ENCODE measurements around the gene LDLRAD4.

Gene LDLRAD4

DNA sequence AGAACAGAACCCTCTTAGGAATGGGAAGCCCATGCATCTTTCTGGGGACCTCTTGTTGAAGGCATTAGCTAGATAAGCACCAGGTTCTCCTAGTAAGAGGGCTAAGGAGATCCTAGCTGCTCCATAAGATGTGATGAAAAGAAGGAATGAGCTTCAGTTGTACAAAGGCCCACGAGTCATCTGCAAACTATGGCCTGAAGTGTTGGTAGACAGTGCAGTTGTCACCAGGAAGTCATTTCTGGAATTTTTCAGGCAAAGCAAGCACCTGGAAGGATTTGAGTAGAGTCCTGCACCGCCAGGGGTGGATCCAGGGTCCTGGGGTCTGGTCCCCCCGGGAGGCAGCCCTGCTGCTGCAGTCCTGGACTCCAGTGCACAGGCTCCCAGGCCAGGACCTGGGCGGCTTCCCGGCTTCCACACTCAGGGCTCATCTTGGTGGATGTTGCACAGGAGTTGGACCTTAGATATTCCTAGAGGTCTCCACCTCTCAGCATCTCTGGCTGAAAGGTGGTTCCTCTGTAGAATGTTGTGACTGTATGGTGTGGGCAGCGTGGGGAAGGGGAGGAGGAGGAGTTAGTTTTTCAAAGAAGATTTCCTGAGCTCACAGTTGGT is 85.3 kb downstream of the LDLRAD4 start:
- no peaks in the 10 kb centered on the region for H3K4me1 ChIP-seq
- no peaks in the 10 kb centered on the region for H3K36me3 ChIP-seq (replicated peaks)
- H3K9me3 ChIP-seq, result no peaks in the 10 kb centered on the region; the same call in 1 of the 2 replicates
- H3K4me3 ChIP-seq, result no peak overlapping the region
- in situ Hi-C loops (cut with MboI; ENCODE audit: low sequenced_read_pairs), result no loop called here
- H3K27me3 ChIP-seq (ENCODE audit: low read depth), result no peaks in the 10 kb centered on the region
- no peak for DNase-seq (ENCODE audit: low spot score in 2 of 2)

GRCh38 chr18:13305301-13305700 is 86.7 kb downstream of the LDLRAD4 start:
- Histone ChIP-seq H3K9me3 (no peaks in the 10 kb centered on the region; the same call in 1 of the 2 replicates), H3K4me1 (no peaks in the 10 kb centered on the region), H3K36me3 (replicated peaks) (no peaks in the 10 kb centered on the region), H3K4me3 (no peak overlapping the region), H3K27me3 (ENCODE audit: low read depth) (no peaks in the 10 kb centered on the region)
- in situ Hi-C loops (cut with MboI; ENCODE audit: low sequenced_read_pairs), result no loop called here
- DNase-seq (ENCODE audit: low spot score in 2 of 2), result no peak

- no peaks in the 10 kb centered on the region for H3K4me1 ChIP-seq
- in situ Hi-C loops (cut with MboI; ENCODE audit: low sequenced_read_pairs), result no loop called here
- no peak for DNase-seq (ENCODE audit: low spot score in 2 of 2)
- H3K36me3 ChIP-seq (replicated peaks), result no peaks in the 10 kb centered on the region
- H3K27me3 ChIP-seq (ENCODE audit: low read depth), result no peaks in the 10 kb centered on the region
- no peaks in the 10 kb centered on the region; the same call in 1 of the 2 replicates for H3K9me3 ChIP-seq
- H3K4me3 ChIP-seq, result no peak overlapping the region
These were observed 88.0 kb downstream of the LDLRAD4 start for GRCh38 chr18:13306583-13306982.

GRCh38 chr18:13308369-13308768 is 89.8 kb downstream of the LDLRAD4 start:
- no peak overlapping the region for H3K4me3 ChIP-seq
- no peaks in the 10 kb centered on the region; the same call in 1 of the 2 replicates for H3K9me3 ChIP-seq
- no peaks in the 10 kb centered on the region for H3K36me3 ChIP-seq (replicated peaks)
- H3K27me3 ChIP-seq (ENCODE audit: low read depth), result no peaks in the 10 kb centered on the region
- no peaks in the 10 kb centered on the region for H3K4me1 ChIP-seq
- in situ Hi-C loops (cut with MboI; ENCODE audit: low sequenced_read_pairs), result no loop called here
- no peak for DNase-seq (ENCODE audit: low spot score in 2 of 2)

GRCh38 chr18:13309031-13309747 is 90.6 kb downstream of the LDLRAD4 start:
- Histone ChIP-seq H3K36me3 (replicated peaks) (no peaks in the 10 kb centered on the region), H3K9me3 (no peaks in the 10 kb centered on the region; the same call in 1 of the 2 replicates), H3K4me3 (no peak overlapping the region), H3K27me3 (ENCODE audit: low read depth) (no peaks in the 10 kb centered on the region), H3K4me1 (no peaks in the 10 kb centered on the region)
- in situ Hi-C loops (cut with MboI; ENCODE audit: low sequenced_read_pairs), result no loop called here
- no peak for DNase-seq (ENCODE audit: low spot score in 2 of 2)

DNA sequence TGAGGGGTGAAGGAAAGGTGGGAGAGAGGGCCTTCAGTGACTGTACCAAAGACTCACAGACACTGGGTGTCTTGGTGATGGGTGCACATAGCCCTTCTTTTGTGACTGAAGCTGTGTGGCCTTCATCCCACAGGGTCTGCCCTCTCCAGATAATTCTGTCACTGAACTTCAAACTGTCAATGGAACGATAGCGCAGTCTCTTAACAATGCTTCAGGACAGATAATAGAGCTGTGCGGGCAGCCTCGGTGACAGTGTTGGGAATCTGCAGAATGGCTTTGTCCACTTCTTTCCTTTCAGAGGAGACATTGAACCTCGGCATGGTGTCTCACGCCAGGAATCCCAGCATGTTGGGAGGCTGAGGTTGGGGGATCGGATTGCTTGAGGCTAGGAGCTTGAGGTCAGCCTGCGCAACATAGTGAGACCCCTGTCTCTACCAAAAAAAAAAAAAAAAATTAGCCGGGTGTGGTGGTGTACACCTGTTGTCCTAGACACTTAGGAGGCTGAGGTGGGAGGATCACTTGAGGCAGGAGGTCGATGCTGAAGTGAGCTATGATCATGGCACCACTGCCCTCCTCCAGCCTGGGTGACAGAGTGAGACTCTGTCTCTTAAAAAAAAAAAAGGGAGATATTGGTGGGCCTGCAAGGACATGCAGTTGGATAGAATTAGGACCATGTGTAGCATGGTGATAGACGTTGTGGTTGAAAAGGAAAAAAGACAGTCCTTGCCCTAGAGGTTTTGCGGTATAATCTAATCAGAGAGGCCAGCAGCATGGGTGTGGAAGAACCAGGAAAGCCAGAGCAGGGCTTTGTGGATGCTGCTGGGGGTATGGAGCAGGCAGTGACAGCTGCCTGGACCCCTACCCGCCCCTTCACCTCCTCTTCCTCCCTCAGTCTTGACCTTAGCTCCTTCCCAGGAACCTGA is 91.4 kb downstream of the LDLRAD4 start:
- Histone ChIP-seq H3K9me3 (no peaks in the 10 kb centered on the region; the same call in 1 of the 2 replicates), H3K36me3 (replicated peaks) (no peaks in the 10 kb centered on the region), H3K4me3 (no peak overlapping the region), H3K27me3 (ENCODE audit: low read depth) (no peaks in the 10 kb centered on the region), H3K4me1 (no peaks in the 10 kb centered on the region)
- DNase-seq (ENCODE audit: low spot score in 2 of 2), result no peak
- in situ Hi-C loops (cut with MboI; ENCODE audit: low sequenced_read_pairs), result no loop called here

DNA sequence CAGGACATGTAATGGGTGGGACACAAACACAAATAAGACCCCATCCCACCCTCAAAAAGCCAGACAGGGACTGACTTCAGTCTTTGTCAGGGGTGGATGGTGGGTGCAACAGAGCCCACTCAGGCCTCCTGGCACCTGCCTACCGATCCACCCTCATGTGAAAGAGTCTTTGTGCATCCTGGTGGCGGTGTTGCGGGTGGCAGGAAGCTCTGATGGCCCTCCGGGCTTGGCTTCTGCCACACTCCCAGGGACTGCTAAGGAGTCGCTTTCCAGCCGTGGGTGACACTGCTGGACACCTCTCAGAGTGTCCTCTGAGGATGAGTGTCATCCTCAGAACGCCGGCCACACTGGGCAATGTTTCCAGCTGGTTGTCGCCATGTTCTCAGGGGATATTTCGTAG is 92.6 kb downstream of the LDLRAD4 start:
- peaks cover 3% of the 10 kb centered on the region; the same call in 1 of the 2 replicates for H3K9me3 ChIP-seq
- no peak for DNase-seq (ENCODE audit: low spot score in 2 of 2)
- no peaks in the 10 kb centered on the region for H3K4me1 ChIP-seq
- in situ Hi-C loops (cut with MboI; ENCODE audit: low sequenced_read_pairs), result no loop called here
- H3K4me3 ChIP-seq, result no peak overlapping the region
- H3K36me3 ChIP-seq (replicated peaks), result no peaks in the 10 kb centered on the region
- H3K27me3 ChIP-seq (ENCODE audit: low read depth), result no peaks in the 10 kb centered on the region

GRCh38 chr18:13312515-13312914 is 94.0 kb downstream of the LDLRAD4 start:
- in situ Hi-C loops (cut with MboI; ENCODE audit: low sequenced_read_pairs), result no loop called here
- H3K4me1 ChIP-seq, result no peaks in the 10 kb centered on the region
- no peak for DNase-seq (ENCODE audit: low spot score in 2 of 2)
- H3K36me3 ChIP-seq (replicated peaks), result no peaks in the 10 kb centered on the region
- no peak overlapping the region for H3K4me3 ChIP-seq
- H3K9me3 ChIP-seq, result 0 out of 2 replicates have a peak, but pooled peaks cover 5% of the 10 kb centered on the region
- no peaks in the 10 kb centered on the region for H3K27me3 ChIP-seq (ENCODE audit: low read depth)

- Histone ChIP-seq H3K4me1 (no peaks in the 10 kb centered on the region), H3K27me3 (ENCODE audit: low read depth) (no peaks in the 10 kb centered on the region), H3K4me3 (no peak overlapping the region), H3K9me3 (0 out of 2 replicates have a peak, but pooled peaks cover 5% of the 10 kb centered on the region), H3K36me3 (replicated peaks) (no peaks in the 10 kb centered on the region)
- DNase-seq (ENCODE audit: low spot score in 2 of 2), result no peak
- in situ Hi-C loops (cut with MboI; ENCODE audit: low sequenced_read_pairs), result no loop called here
These were observed 94.6 kb downstream of the LDLRAD4 start for GRCh38 chr18:13313006-13313686.

DNA sequence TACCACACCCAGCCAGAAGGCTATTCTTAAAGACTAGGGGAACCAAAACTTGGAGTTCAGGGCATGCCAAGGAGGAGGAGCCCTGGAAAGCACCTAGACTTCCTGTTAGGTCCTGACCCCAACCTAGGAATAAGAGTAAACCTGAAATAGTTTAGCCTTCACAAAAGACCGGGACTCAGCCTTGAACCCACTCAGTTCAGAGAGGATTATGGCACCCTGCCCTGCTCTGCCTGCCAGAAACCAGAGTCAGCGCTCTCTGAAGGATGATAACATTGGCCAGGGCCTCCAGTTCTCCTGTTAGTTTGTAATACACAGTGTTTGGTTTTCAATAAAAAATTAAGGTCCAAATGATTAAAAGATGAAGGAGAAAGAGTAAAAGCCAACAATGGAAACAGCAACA is 96.4 kb downstream of the LDLRAD4 start:
- H3K9me3 ChIP-seq, result 0 out of 2 replicates have a peak, but pooled peaks cover 5% of the 10 kb centered on the region
- in situ Hi-C loops (cut with MboI; ENCODE audit: low sequenced_read_pairs), result no loop called here
- no peak for DNase-seq (ENCODE audit: low spot score in 2 of 2)
- no peak overlapping the region for H3K4me3 ChIP-seq
- H3K4me1 ChIP-seq, result no peaks in the 10 kb centered on the region
- H3K27me3 ChIP-seq (ENCODE audit: low read depth), result no peaks in the 10 kb centered on the region
- H3K36me3 ChIP-seq (replicated peaks), result no peaks in the 10 kb centered on the region

GRCh38 chr18:13316063-13316462 is 97.5 kb downstream of the LDLRAD4 start:
- Histone ChIP-seq H3K9me3 (0 out of 2 replicates have a peak, but pooled peaks cover 5% of the 10 kb centered on the region), H3K27me3 (ENCODE audit: low read depth) (no peaks in the 10 kb centered on the region), H3K4me3 (no peak overlapping the region), H3K4me1 (no peaks in the 10 kb centered on the region), H3K36me3 (replicated peaks) (no peaks in the 10 kb centered on the region)
- in situ Hi-C loops (cut with MboI; ENCODE audit: low sequenced_read_pairs), result no loop called here
- DNase-seq (ENCODE audit: low spot score in 2 of 2), result no peak

DNA sequence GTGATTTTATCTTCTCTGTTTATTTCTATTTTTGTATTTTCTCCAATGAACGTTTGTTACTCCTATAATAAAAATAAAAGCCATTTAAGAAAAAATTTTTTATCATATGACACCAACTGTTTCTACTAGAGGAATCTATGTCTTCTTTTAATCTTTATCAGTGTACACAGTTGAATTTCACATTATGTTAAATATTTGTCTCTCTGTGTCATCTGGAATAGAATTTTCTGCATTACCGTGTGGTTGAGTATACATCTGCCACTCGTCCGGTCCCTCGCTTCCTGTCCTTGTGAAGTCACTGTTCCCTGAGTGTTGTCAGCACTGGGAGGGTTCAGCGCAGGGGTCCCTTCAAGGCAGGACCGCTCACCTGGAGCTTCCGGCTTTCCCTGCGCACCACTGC is 99.2 kb downstream of the LDLRAD4 start:
- Histone ChIP-seq H3K9me3 (0 out of 2 replicates have a peak, but pooled peaks cover 5% of the 10 kb centered on the region), H3K27me3 (ENCODE audit: low read depth) (no peaks in the 10 kb centered on the region), H3K4me1 (no peaks in the 10 kb centered on the region), H3K4me3 (no peak overlapping the region), H3K36me3 (replicated peaks) (no peaks in the 10 kb centered on the region)
- DNase-seq (ENCODE audit: low spot score in 2 of 2), result no peak
- in situ Hi-C loops (cut with MboI; ENCODE audit: low sequenced_read_pairs), result no loop called here

All from HAP-1 (cell line).